HG03066 (cell line): ENCODE data around the gene PRKD2.
A peak's percentile ranks its signal among the peaks of the same experiment; 100 is the strongest.

Experiments
- ATAC-seq: cut with Tn5 transposase; IDR thresholded peaks from one replicate; pipeline ENCODE4 v1.9.1; 2021; ENCODE audit warnings: low read depth; ENCODE audit not compliant: unreplicated experiment

Gene PRKD2

DNA sequence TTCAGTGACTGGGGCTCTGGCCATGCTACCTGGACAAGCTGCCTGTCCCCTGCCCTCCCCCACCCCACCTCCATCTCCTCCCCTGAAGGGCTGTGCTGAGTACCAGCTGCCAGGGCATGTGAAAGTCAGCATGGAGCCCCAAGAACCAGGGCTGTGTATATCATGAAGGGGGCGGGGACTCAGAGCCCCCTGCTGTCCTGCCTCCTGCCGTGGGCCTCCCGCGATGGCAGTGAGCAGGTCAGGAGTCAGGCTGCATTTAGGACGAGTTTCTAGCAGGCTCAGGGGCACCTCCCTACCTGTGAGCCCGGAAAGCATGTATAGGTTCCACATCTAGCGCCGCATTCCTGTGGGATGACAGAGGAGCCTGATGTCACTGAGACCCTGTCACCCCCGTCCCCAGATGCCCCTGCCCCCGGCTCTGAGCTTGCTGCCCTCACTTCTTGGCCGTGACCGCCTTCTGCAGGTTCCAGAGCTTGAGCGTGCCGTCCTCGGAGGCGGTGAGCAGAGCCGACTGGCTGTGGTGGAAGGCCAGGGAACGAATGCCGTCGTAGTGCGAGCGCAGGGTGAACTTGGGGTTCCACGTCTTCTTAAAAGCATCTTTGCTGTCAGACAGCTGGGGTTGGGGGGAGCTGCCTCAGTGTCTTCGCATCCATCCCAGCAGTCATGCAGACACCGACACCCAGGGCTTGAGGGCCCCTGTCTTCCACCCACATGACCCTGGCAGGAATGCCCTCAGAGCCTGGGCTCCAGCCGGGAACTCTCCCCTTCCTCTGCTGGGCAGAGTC, 8.3 kb upstream of the PRKD2 start:
- ATAC-seq = no peak

DNA sequence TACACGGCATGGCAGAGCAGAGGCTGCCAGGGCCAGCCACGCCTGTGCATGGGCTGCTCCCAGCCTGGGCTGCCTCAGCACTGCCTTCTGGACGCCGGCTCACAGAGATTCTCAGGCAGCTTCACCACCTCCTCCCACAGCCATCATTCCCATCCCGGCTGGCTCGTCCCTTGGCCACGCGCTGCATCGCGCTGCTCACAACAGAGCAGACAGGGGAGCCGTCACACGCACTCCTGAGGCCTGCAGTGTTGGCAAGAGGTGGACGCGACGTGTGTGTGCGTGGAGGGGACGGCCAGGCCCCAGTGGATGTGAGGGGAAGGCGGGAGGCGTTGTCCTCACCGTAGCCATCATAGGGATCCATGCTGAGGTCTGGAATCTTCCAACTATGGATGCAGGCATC, 7.6 kb upstream of the PRKD2 start:
- ATAC-seq = no peak

DNA sequence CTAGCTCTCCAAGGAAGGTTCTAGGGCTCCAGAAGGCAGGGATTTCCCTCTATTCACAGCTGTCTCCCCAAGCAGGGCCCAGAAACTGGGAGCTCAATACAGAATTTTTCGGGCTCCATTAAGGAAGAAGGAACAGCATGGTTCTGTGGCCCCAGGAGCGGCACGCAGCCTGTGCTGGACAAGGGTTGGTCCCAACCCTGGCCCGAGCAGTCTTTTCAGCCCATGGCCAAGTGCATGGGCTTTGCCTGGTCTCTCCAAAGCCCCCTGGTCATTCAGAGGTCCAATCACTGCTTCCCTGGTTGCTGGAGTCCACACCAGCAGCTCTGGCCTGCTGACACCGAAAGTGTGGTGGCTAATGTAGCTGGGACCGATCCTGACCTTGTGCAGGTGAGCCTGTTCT, 6.6 kb upstream of the PRKD2 start:
- no peak for ATAC-seq

DNA sequence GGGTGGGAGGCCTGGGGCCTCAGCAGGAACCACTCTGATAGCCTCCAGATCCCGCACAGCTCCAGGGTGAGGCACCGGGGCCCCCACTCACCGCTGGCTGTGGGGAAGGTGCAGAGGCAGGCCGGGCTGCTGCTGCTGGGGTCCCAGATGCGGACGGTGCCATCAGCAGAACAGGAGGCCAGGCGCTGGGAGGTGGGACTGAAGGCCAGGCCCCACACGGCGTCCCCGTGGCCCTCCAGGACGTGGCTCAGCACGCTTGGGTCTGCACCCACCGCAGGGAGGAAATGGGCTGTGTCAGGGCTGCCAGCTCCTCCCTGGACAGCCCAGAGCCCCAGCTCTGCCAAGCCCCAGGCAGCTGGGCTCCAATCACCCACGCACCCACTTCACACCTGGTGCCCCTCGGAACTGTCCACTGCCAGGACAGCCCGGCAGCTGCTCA, 6.1 kb upstream of the PRKD2 start:
- no peak for ATAC-seq

DNA sequence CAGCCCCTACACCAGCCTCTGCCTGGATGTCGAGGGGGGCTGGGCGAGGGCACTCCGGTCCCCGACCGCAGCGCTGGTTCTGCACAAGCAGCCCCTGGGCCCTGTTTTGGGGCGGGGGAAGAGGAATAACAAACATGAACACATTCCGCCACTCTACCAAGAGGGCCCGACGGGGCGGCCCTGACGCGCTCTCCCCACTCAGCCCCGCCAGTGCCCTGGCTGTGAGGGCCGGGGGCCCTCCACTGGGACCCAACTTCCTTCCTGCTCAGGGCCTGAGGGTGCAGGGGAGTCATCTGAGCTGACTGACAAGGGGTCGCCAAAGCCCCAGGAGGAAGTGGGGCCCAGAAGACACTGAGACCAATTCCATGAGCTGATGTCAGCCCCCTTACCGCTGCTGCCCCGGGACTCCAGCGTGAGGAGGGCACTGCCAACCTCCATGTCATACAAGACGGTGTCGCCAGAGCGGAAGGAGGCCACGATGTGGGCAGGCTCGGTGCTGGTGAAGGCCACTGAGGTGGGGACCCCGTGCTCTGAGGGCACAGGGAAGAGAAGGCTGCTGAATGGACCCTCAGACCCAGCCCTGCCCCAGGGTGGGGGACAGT, 5.6 kb upstream of the PRKD2 start:
- no peak for ATAC-seq

DNA sequence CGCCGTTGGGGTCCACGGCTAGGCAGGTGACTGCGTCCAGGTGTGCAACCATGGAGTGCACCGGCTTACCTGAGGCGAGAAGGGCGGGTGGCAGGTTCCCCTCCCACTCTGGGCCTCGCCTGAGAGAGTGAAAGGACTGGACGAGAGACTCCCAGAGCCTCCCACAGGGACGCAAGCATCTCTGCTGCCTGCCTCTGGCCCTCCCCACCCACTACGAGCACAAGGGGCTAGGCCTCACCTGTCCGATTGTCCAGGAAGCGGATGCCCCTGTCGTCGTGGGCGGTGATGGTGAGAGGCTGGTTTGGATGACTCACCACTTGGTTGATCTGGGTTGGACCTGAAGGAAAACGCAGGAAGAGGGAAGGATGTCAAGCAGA, 5.1 kb upstream of the PRKD2 start:
- no peak for ATAC-seq

DNA sequence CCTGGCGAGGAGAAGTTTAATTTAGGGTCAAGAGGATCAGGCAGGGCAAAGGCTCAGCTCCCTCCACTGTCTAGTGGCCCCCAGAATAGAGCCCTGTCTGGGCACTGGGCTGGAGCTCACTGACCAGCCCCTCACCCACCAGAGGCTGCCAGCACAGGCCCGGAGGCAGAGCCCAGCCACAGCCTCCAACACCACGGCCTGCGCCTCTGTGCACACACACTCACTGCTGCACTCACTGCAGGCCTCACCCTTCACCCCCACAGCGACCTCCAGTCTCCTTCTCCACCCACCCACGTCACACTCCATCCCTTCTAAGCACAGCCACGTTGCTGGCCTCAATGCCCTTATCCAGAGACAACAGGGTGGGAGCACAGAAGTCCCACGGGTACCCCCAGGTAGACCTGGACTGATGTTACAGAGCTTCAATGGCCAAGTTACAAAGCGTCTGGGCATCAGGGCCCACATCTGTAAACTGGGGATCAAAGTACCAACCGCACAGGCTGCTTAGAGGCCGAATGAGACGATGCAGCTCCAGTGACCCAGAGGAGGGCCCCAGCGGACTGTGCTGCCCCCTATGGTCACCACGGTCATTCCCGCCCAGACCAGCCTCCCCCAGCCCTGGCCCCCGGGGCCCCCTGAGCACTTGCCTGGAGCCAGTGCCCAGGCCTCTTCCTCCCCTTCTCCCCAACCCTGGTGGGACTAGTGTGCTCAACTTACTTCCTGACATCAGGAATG, 4.5 kb upstream of the PRKD2 start:
- ATAC-seq = no peak

DNA sequence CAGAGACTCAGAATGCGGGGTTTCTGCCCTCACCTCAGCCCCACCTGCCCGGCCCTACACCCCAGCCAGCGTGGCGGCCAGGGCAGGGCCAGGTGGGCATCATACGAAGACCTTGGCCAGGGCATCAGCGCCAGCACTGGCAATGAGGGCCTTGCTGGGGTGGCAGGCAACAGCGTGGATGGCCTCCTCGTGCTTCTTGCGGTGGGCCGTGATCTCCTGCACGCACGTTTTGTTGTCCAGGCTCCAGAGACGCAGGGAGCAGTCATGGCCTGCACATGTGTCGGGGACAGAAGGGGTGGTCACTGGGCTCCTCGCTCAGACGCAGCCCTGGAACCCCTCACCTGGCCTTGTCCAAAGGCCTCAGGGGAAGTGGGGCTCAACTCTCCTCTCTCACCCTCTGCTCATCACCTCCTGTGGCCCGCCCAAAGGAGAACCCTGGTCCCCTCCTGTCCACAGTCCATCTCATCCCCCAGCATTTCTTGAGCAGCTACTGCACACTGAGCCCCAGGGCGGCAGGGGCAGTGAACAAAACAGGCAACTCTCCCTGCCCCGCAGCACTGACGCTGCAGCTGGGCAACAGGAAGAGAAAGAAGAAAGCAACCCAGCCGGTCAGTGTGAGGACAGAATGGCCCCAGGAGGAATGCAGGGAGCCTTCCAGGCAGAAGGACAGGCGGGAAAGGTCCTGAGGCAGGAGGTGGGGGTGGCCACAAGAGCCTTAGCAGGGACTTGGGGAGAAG, 3.8 kb upstream of the PRKD2 start:
- no peak for ATAC-seq

DNA sequence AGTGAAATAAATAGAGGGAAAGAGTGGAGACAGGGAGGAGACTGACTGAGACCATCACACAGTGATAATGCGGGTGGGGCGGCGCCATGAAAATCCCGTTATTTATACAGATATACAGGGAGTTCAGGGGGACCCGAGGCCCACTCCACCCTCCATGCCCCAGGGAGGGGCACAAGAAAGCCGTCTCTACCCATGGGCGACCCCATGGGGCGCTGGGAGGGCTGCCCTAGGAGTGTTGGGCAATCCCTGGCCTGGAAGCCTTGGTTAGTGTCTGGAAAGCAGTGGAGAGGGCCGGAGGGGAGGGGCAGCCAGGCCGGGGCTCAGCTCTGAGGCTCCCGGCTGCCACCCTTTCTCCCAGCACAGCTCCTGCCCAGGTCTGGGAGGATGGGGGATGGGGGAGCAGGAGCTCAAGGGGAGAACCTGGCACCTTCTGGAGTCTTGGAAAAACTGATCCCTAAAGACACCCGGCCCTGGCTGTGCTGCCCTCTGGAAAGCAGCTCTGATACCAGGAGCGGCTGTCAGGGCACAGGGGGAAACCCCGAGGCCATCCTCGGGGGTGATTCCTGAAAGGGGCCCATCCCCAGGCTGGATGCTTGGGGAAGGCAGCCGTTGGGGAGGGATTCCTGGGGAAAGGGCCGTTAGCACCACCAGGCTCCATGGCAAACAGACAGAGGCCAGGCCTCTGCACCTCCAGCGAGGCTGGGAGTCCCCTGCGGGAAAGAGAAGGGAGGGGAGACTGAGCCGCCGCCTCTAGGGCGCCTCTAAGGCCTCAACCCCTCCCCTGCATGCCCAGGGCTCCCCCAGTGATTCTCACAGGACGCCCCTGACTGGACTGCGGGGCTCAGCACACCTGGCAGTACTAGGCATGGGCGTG, 3.0 kb upstream of the PRKD2 start:
- ATAC-seq = no peak

DNA sequence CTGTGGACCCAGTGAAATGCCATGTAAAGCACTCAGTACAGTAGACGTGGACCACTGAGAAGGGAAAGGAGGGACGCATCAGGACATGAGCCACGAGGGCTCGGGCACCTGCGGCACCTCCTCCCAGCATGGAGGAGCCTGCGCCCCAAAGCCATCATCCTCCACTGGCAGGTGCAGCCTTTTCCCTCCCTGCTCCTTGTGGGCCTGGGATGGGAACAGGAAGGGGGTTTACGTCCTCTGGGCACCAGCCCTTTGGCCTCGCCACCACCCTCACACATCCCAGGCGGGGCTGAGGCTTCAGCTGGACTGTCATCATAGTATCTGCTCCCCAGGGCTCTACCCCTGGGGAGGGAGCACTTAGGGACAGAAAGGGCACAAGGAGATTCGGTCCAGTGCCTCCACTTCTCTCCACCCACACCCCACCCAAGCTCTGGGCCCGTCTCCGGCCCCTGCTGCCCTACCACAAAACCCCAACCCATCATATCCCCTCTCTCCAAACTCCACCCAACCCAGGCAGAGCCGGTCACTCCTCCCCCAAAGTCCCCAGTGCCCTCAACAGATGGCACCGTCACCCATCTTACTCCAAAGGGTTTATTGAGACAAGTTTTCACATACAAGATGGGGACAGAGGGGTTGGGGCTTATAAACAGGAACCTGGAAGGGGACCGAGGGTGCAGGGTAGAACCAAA, 2.2 kb upstream of the PRKD2 start:
- peak; percentile 32 for ATAC-seq

DNA sequence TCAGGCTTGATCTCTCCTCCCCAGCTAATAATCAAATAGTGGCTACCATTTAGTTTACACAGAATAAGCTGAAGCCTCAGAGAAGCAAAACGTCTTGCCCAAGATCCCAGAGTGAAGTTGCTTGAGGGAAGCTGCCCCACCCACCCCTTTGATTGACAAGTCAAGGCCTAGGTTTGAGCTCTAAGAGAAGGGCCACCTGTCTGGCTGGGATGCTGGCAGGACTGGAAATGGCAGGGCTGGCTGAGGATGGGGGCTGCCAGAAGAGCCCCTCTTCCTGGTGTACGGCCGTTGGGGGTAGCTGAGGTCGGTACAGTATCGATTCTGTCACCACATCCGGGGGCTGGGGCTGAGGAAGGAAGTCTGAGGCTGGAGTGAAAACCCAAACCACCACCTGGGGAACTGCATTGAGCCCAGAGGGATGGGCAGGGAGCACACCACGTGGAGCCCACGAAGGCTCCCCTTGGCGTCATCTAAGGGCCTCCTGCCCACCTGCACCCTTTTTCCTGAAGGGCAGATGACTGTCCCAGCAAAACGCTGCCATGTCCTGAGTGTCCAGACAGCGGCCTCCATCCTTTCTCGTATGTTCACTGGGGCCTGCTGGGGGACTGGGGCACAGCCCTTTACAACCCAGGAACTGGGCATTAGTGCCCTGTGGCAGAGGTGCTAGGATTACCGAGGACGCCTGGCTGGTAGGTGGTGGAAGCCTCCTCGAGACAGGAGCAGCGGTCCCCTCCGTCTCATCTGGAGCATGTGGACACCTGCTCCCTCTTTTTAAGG, 1.4 kb upstream of the PRKD2 start:
- ATAC-seq = no peak

DNA sequence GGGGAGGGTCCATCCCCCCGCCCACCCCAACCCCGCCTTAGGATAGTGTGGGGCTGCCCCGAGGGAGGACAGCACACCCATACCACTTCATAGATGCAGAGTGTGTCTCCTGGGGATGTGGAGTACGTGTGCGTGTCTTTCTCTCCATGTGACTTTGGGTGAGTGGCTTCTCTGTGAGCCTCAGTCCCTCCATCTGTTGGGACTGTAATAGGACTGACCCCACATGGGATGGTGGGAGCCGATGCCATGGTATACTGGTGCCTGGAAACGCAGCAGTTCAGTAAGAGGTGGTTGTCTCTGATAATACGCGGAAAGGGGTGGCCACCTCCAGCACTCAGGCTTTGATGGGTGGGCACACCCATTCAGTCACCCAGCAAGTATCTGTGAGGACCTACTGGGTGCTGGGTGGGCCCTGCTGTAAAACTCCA, 816 bp upstream of the PRKD2 start:
- ATAC-seq = no peak

DNA sequence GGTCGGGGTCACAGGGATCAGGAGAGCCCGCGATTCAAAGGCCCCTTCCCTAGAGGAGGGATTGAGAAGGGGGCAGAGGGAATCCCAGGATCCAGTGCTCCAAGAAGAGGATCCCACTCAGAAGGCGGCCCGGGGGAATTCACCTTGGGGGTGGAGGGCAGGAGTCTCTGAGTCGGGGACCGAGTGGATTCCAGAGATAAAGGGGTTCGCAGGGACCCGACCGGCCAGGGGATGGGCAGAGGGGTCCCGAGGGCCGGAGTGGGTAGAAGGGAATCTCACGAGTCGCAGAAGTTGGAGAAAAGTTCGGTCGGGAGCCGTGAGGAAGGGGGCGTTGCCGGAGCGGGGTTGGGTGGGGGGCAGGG, 261 bp downstream of the PRKD2 start:
- no peak for ATAC-seq

DNA sequence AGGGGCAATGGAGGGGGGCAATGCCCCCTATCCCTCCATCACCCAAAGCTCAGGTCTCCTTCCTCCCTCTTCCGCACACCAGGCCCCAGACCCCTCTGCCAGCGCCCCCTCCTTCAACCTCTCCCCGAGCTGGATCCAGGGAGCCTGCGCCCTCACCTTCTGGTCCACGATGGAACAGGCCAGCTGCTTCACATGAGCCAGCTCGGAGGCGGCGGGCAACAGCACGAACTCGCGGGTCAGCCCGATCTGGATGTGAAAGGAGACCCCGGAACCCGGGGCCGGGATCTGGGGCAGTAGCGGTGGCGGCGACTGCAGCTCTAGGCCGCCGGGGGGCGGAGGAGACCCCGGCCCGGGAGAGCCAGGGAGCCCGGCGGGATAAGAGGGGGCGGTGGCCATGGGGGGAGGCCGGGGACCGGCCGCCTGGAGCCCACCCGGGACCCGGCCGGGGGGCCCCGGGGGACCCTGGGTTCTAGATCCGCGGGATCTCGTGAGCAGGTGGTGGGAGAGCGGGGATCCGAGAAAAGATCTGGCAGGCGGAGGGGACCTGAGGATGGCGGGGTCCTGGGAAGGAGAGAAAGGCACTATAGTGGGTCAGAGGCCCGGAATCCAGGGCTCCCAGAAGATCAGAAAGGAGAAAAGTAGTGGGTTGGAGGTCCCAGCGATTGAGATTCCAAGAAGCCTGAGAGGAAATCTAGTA, 791 bp downstream of the PRKD2 start:
- ATAC-seq = no peak

DNA sequence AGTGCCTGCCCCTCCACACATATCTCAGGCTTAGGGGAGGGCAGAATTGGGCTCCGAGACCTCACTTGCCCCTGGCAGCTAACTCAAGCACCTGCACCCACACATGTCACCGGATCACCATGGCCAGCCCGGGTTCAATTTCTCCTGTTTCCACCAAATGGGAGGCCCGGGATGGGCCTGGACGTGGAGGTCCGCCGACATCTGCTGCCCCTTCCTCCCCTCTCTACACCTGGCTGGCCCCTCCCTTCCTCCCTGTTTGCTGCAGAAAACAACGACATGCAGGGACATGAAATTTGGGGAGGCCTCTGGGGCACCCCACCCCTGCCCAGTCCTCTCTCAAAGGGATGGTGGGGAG, 1.3 kb downstream of the PRKD2 start:
- no peak for ATAC-seq

DNA sequence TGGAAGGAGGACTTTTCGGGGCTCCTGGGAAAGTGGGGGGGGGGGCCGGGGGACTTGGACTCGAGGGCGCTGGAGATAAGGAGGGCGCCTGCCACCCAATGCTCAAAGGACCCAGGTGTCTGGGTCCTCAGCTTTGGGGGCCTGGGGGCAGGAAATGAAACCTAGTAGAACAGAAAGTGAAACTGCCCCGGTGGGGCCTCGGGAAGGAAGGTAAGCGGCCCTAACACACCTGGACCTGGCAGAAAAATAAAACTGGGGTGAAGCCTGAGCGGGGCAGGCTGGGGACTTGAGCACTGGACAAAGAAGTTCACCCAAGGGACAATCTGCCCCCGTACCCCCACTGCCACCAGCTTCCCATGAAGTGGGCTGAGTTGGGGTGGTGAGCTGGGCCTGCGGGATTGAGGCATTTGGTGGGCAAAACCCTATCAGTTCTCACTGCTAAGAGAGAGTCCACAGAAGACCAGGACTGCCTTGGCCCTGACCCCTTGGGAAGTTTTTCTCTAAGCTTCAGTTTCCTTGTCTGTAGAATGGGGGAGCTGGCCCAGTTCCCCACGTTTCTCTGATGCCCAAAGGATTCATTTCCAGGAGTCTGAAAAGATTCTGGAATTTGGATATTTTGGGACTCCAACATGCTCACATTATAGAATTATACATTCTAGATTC, 2.3 kb downstream of the PRKD2 start:
- ATAC-seq = no peak

DNA sequence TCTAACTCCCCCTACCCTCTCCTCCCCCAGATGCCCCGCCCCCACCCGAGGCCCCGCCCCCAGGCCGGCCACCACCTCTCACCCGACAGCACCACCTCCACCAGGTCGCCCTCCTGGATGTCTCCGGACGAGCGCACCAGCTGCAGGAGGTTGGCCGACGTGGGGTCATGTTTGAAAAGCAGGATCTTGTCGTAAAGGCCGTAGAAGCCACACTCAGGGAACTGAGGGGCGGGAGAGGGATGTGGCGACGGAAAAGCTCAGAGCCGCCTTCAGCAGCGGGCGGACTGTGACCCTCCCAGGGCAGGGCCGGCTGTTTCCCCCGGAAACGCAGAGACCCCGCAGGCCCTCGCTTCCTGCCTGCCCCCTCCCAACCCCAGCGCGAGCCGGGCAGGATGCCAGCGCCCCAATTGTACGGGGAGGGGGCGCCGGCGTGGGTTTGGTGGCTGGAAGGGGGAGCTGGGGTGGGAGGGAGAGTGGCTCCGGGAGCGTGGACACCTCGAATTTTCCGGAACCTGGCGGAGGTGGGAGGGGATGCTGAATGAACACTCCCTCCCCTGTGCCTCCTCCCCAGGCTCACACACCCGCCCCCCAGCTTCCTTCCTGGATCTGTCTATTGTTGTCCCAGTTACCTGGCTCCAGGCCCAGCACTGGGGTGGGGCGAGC, 3.0 kb downstream of the PRKD2 start:
- ATAC-seq = no peak
